ENCODE data around the gene HLA-G.

DNA sequence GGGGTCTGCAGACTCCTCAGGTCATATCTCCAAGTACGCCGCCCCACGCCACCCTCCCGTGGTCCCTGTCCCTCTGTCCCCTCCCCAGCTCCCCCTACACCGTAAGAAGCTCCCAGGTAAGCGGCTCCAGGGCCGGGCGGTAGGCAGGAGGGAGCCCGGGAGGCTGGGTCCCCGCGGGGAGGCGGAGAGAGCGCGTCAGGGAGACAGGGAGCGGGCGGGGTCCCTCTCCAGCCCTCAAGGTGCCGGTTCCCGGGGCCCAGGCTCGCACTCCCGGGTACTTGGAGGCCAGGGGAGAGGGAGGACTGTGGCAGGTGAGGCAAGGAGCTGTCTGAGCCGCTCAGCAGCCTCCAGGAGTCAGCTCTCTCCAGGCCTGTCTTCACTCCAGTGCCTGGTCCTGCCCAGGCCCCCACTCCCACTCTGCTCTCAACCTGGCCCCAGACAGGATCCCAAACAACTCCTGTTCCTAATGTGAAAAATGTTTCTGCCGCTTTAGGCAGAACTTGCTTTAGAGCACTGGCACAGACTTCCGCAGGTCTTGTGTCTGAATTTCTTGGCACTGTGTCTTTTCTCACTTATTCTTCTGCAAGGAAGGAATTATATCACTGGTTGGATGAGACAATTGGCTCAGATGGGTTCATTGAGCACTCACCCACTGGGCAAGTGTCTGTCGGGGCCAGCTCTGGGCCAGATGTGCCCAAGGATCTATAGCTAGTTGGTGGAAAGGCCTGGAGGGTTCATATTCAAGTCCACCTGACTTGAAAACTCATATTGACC lies 36.6 kb downstream of the HLA-G start:
- no peak for TF ChIP-seq POLR2A (IDR thresholded peaks at IDR 0.05)
- TF ChIP-seq, protein P1, sequence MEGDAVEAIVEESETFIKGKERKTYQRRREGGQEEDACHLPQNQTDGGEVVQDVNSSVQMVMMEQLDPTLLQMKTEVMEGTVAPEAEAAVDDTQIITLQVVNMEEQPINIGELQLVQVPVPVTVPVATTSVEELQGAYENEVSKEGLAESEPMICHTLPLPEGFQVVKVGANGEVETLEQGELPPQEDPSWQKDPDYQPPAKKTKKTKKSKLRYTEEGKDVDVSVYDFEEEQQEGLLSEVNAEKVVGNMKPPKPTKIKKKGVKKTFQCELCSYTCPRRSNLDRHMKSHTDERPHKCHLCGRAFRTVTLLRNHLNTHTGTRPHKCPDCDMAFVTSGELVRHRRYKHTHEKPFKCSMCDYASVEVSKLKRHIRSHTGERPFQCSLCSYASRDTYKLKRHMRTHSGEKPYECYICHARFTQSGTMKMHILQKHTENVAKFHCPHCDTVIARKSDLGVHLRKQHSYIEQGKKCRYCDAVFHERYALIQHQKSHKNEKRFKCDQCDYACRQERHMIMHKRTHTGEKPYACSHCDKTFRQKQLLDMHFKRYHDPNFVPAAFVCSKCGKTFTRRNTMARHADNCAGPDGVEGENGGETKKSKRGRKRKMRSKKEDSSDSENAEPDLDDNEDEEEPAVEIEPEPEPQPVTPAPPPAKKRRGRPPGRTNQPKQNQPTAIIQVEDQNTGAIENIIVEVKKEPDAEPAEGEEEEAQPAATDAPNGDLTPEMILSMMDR (IDR thresholded peaks at IDR 0.05) = no peak

Data from thyroid gland (tissue), 4 donors.